GM19372 (cell line): ENCODE data around the gene C11orf21.

ENCODE experiments used
- ATAC-seq: cut with Tn5 transposase; IDR thresholded peaks from one replicate; pipeline ENCODE4 v1.9.1; 2021; ENCODE audit warnings: mild to moderate bottlenecking, low read depth, moderate library complexity; ENCODE audit not compliant: unreplicated experiment

The C11orf21 gene

DNA sequence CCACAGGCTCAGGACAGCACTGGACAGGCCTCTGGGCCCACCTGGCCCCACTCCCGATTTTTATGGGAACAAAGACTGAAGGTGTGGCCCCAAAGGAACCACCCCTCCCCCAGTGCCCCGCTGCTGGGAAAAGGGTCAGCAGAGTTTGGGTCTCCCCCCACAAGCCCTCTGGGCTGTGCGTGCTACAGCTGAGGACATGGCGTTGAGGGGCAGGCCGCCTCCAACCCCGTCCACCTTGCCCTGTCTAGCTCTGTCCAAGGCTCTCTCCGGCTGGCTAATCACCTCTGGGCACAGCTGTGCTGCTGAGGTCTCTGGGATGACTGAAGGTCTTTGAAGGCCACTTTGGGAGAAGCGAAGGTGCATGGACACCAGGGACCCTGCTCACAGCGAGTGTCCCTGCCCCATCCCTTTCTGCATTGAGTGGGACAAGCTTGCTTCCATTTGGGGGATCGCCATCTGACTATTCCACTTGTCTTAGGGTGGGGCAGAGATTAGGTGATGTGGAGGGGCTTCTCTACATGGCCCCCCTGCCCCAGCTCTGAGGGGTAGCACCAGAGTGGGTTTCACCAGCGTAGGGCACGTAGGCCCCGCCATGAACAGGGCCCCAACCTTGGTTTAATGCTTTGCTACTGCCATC, 37.9 kb downstream of the C11orf21 start:
- ATAC-seq: no peak

DNA sequence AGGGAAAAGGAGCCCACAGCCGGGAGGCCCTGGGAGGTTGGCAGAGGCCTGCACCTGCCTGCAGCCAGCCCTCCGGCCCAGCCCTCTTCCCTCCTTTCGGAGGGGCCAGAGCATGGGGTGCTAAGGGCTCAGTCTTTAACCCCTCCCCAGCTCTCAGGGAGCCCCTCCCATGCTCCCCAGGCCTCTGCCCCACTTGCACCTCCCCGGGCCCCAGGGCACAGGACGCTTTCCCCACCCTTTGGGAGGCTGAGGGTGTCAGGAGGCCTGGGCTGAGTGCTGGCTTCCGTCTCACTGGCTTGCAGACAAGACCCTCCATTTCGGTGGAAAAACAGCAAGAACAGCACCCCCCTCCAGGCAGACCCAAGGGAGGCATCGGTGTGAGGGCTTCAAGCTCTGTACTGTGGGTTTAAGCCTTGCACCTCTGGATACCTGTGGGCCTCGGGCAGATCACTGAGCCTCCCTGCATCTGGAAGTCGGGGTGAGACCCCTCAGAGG, 38.6 kb downstream of the C11orf21 start:
- no peak for ATAC-seq

DNA sequence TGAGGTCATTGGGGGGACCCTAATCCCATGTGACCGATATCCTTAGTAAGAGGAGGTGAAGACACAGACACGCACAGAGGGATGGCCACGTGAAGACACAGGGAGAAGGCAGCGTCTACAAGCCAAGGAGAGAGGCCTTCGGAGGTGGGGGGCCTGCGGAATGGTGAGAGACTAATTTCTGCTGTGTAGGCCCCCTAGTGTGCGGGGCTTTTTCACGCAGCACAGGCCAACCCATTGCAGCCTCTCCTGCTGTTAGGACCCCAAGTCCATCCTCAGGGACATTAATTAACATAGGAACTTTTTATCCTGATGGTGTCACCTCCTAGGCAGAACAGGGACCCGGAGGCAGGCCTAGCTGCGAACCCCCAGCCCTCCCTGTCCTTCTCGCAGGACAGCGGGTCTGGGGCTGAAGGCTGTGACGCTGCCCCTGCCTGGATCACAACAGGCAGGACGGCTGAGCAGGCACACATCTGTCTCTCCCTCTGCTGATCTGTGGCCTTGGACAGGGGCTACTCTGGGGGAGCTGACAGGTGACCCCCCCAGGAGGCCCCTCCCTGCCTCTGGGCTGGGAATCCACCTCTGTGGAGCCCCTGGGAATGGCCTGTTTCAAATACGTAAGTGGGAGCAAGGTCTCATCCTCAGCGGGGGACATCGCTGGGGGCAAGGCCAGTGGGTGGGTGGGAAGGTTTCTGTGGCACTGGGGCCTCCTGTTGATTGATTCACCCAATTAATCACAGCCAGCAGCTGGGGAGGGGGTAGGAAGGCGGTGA, 39.2 kb downstream of the C11orf21 start:
- ATAC-seq: no peak

DNA sequence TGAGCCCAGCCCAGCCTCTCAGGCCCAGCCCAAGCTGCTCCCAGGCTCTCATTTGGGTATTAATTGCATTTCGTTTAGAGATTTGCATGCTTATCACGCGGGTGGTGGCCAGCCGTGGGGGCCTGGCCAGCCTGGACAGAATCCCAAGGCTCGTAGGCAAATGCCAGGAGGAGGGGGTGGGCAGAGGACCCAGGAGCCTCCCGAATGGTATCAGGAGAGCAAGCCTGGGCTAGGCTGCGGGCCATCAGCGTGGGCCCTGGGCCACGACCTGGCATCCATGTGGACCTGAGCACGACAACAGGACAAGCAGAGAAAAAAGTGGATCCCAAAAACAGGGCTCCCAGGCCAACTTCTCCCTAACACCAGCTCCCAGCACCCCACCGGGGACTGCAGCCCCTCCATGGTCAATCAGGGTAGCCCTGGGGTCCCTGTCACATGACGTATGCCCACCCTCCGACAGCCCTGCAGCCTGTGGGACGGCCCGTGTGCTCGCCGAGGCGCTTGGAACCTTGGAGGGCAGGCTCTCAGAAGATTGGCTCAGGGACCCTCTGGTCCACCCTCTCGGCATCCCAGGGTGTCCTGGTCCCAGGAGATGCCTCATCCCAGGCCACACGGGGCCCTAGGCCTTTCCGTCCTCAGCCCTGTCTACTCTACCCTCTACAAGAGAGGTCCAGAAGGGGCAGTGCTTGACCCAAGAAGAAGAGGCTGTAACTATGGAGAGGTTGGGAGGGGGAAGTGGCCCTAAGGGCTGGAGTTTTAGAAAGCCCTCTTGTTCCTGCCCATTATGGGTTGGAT, 40.1 kb downstream of the C11orf21 start:
- no peak for ATAC-seq

DNA sequence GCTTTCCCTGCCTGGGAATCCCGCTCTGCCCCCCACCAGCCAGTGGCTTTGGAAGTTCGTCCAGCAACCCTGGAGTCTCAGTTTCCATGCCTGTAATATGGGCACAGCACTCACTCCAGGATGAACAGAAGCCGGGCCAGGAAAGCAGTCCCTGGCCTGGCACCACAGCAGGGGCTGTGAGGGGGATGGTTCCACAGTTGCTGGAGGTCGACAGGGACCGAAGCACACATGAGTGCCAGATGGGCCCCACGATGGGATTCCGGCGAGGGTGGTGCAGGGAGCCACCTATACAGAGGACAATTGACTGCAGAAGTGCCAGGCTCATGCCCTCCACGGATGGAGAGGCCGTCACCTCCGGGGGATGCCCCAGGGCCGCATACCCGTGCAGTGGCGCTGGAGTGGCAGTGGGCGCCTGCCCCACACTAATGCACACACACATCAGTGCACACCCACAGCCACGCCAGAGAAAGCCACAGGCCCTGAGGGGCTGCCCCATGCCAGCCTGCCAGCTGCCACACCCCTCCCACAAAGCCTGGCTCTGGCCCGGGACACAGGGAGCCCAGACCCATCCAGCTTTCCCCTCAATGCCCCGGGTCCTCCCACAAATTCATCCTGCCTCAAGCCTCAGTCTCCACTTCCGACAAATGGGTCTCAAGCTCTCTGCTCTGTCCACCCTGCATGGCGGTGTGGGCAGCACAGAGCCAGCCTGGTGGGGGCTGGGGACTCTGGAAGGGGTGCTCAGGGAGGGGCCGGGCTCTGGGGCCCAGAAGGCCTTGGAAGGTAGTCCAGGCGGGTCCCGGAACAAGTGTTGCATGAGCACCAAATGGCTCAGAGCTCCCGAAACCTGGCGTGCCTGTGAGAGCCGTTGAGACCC, 41.0 kb downstream of the C11orf21 start:
- no peak for ATAC-seq

DNA sequence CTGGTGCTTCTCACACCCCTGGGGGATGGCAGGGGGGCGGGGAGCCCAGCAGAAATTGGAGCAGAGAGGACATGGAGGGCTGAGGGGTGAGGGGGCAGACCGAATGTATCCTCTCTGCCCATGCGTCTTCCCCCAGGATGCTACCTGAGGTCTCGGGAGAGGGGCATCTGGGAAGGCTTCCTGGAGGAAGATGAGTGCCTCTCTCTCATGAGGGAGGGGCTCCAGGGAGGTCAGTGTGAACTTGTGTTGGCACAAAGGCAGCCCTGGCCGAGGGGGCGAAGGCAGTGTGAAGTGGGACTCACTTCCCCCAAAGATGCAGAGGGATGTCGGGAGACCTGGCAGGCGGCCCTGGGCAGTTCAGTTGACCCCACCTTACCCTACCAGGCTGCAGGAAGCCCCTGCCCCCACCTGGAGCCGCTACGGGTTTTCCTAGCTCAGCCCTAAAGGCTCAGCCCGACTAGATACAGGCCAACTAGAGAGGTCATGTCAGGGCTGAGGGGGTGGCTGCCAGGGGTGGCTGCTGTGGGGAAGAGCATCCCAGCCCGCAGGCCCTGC, 41.7 kb downstream of the C11orf21 start:
- no peak for ATAC-seq

DNA sequence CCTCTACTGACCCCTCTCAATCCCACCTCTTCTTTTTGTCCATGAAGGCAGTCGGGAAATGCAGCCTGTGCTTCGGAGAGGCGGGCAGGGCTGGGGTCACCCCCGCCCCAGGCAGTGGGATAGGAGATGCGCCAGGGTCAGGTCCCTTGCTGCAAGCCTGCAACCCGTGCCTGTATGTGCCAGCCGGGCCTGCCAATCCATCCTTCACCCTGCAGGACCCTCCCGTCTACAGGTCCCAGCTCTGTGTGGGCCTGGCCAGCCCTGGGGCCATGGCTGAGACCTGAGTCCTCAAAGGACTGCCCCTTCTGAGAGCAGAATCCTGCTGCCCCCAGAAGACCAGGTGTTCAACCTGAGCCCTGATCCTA, 42.3 kb downstream of the C11orf21 start:
- ATAC-seq: no peak

DNA sequence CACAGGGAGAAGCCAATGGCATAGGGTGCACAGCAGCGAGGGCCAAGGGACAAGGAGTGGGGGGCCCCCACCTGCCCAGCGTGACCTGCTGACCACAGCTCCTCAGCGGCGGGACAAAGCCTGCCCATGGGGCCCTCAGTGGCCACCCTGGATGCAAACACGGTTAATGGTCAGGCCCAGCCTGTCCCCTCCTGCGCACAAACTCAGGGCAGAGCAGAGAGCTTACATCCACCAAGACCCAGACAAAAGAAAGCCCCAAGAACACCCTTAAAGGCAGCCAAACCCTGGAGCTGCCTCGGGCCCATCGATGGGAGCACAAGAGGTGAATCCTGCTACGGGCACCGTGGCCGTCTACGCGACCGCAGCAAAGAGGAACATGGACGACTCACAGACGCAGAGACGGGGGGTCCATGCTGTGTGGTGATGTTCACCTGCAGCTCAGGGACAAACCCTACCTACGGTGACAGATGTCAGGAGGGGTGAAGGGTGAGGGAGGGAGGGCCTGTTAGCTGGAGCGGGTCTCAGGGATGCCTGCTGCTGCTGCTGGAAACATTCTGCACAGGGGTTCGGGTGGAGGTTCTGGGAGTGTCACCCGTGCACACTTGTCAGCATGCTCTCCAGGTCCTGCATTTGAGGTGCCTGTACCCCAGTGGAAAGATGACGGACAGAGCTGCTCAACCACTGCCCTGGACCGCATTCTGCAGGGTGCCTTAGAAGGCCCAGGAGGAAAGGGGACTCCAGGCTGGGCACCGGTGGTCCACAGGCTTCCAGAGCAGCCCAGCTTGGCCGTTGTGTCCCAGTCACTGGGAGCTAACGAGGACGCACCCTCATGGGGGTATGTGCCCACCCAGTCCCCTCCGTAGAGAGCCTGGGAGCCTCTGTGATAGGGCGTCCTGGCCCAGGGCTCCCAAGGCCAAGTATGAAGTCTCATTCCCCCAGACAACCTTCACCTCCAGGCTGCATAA, 42.9 kb downstream of the C11orf21 start:
- ATAC-seq: no peak

DNA sequence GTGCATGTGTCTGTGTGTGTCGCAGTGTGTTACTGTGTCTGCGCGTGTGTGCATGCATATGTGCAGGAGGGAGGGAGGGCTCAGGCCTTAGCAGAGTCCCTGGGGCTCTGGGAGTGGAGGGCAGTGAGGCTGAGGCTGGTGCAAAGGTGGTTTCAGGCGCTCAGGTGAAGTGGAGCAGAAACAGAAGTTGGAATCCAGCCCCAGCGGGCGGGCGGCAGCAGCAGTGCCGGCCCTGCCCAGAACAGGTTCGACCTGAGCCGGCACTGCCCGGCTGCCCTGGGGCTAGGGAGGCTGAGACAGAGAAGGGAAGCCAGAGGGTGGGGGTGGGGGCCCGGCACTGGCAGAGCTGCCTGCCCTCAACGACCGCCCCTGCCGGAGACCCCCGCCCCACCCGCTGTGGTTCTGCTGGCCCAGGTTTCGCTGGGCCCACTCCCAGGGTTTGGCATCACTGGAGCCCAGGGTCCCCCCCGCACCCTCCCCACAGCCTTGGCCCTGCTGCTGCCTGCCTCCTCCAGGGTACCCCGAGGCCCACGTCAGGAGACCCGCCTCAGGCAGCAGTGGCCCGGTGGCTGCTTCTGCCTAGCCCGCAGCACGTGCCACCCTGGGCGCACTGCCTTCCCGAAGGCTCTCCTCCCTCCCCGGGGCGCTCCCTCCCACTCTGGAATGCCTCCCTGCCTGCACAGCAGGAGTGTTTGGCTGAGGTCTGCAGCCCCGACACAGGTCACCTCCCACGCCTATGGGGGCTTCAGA, 44.6 kb downstream of the C11orf21 start:
- ATAC-seq: no peak

DNA sequence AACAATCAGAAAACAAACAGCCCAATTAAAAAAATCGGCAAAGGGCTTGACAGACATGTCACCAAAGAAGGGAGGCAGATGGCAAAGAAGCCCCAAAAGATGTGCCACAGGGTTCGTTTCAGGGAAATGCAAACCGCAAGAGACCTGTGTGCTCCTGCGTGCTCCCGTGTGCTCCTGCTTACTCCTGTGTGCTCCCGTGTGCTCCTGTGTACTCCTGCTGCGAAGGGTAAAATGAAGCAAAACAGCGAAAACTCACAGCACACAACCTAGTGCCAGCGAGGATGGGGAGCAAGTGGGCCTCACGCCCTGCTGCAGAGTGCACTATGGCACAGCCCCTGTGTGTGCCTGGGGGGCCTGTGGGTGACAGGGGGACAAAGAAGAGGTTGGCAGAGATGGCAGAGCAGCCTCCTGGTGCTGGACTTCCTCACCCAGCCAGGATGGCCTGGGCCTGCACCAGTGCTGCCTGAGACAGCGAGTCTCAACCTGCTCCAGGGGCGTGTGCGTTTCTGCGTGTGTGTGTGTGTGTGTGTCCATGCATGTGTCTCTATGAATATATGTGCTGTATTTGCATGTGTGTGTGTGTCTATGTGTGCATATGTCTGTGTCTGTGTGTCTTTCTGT, 45.3 kb downstream of the C11orf21 start:
- no peak for ATAC-seq

DNA sequence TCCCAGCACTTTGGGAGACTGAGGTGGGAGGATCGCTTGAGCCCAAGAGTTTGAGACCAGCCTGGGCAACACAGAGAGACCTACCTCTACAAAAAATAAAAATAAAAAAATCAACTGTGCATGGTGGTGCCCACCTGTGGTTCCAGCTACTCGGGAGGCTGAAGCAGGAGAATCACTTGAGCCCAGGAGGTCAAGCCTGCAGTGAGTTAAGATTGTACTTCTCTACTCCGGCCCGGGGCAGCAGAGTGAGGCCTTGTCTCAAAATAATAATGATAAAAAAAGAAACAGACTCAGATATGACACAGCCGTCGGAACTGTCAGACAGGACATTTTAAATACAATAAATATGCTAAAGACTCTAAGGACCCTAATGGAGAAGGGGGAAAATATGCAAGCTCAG, 49.7 kb downstream of the C11orf21 start:
- no peak for ATAC-seq

DNA sequence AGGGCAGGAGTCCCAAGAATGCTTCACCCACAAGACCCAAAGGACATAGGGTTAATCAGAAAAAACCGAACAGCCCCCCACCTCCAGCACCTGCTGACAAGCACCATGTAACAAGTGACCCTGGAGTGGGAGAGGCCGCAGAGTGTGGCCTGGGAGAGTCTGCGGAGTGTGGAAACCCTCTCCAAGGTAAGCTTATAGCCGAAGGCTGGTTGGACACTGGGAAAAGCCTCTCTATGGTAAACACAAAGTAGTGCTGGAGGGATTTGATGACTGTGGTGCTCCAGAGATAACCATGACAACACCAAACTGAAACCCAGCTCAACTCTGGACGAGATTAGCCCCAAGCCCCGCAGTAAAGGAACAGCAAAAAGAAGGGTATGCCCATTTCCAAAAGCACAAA, 50.6 kb downstream of the C11orf21 start:
- ATAC-seq: no peak

DNA sequence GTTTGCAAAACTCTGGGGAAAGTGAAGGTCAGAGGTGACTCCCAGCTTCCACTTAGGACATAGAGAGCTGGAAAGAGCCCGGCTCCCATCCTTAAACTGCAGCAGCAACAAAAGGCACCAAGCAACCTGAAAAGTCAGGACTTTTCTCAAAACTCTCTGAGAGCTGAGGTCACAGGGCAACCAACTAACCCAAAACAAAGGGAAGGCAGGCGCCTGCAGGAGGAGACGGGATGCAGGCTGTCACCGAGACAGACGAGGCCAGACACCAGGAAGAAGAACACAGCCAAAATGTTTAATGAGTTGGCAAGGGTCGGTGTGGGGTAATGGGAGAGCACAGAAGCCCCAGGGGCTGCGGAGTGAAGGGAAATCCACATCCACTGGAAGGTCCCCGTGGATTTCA, 51.2 kb downstream of the C11orf21 start:
- ATAC-seq: no peak

DNA sequence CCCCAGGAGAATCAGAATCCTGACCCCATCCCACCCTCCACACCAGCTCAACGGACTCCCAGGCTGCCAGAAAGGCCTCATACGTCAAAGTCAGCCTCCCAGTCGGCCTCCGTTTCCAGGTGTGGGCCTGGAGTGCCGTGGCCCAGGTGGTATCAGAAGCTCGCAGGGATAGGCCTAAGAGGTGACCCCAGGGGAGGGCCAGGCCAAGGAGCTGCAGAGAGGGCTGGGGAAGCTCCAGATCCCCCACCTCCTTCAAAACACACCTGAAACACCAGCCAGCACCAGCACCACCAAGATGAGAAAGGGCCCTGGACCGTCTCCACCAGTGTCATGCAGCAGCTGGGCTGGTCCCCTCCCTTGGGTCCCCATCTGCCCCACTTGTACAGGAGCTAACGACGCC, 51.7 kb downstream of the C11orf21 start:
- no peak for ATAC-seq

DNA sequence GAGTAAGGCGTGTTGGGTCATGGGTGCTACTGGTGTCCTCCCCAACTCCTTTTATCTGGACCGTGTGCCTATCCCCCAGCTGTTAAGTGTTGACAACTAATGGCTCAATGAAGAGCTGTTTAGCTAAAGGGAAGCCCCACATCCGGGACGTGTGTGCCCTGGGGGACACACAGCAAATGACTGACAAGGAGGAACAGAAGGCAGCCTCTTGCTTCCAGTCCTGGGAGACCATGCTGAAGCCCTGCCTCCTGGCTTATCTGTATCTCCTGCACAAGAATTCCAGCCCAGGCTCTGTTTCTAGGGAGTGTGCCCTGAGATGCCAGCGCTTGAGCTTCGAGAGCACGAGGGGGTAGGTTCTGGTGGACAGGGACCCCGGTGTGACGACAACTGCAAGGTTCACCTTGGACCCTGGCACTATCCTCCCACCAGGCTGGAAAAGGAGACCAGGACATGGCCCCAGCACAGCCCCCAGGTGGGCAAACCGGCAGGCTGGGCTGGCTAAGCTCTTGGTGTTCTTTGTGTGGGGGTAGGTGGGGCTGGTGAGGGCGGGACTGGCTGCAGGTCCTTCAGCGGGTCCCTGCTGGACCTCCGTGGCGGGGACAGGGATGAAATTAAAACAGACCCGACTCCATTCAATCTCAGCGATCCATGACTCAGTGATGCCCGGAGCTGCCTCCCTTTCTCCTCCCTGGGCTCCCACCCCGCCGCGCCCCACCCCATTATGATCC, 52.4 kb downstream of the C11orf21 start:
- no peak for ATAC-seq

DNA sequence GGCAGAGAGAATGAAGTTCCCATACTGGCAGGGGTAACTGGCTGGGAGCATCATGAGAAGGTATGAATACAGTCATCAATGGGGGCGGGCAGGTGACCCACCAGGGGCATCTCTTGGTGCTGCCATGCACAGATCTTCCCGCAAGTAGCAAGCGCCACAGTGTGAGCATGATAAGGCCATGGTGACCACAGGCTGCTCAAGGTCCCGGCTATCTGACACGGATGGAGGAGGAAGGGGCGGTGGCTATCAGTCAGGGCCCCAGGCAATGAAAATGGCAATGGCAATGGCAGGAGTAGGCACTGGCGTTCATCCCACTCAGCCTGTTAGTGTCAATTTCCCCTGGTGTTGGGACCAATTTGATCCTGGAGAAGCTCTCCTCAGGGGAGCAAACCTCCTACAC, 53.0 kb downstream of the C11orf21 start:
- no peak for ATAC-seq

DNA sequence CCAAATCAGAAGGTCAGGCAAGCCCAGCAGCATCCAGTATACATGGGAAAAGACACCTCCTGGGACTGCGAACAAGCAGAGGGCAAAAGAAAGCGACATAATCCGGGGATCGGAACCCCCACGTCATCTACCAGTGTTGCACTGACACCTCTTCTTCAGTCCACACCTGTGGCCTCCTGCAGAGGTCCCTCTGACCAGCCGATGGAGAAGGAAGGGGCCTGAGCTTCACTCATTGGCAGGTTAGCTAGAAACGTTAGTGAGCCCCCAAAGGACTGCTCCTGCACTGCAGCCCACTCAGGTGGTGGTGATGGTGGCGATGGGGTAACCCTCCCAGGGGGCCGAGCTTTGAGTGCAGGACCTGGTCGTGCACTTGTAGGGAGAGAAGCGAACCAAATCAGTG, 53.5 kb downstream of the C11orf21 start:
- ATAC-seq: no peak
